KG1 (cell line): ENCODE data around the gene TMEM238L.

Experiments
- DNase-seq: peaks from one replicate; lab custom pipeline; 2025; lab: John Stamatoyannopoulos, UW

Gene TMEM238L

DNA sequence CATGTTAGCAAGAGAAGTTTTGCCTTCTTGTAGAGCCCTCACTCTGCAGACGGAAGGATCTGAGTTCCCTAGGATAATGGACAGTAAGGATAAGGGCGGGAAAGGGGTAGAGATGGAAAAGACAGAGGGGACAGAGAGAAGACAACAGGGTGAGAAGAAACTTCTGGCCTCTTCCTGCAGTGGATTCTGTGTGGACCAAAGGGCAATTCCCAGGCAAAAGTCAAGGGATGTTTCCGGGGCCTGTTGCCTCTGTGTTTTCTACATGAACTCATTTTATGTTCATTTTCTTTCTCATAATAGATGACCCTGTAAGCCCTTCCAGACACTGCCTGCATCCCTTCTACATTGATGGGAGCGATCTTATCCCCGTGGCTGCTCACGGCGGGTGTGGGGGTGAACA lies 647 bp upstream of the TMEM238L start:
- DNase-seq: no peak

DNA sequence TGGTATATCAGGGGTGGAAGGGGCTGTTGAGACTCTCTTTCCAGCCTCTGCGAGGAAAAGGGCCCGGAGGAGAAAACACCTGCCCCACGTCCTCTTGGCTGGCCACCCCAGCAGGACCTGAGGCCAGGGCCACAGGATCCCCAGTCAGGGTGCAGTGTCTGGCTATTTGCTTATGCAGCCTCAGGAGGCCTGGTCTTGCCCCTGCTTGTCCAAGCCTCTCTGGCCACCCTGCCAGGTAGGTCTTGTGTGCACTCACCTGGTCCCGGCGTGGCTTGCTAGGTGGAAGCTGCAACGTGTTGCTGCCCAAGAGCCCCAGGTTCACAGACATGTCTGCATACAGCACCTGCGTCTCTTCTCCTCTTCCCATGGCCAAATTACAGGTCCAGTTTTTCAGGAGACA lies 549 bp downstream of the TMEM238L start:
- DNase-seq: no peak

DNA sequence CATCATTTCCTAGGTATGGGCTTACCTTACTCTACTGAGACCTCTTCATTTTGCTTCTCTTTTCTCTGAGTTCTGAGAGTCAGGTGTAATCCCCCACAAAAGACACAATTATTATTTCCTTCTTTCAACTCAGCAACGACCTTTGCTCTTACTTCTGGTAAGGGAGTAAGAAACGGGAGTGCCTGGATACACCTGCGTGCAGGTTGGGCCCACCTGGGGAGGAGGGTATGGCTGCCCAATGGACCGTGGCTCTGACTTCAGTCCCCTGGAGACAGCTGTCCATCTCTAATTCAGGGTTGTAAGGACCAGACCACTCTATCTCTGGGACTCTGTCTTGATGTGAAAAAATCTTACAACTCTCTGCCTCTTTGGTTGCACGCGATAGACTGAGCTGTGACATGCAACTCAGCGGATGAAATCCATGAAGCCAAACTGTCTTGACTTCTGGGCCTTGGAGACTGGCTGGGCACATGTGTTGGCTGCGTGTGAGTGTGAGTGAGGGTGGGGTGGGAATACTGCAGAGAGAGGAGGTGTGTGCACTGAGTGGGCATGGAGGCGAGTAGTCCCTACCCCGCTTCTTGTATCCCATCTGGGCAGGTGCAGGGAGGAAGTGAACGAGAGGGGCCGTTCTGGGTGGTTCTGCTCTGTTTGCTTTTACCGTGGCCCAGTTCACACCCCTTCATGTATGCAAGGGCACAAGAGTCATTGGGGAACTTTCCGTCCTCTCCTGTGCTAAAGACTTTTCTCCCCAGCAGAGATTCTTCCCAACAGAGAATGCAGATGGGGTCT lies 1.2 kb downstream of the TMEM238L start:
- no peak for DNase-seq

DNA sequence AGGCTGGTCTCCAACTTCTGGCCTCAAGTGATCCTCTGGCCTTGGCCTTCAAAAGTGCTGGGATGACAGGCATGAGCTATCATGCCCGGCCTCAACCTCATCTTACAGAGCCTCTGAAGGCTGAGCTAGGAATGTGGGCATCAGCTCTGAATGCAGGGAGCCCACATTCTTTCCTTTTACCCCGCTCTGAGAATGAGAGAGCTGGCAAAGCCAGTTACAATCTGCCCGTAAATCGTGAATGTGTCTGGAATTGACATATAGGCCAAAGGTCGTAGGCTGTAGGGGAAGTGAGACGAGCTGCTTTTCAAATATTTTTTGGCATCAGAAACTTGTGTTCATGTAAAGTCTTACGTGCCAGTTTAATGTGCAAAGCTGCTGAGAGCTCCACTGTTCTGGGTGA lies 4.5 kb downstream of the TMEM238L start:
- DNase-seq: no peak

GRCh38 chr17:10798910-10799309 lies 5.0 kb downstream of the TMEM238L start:
- DNase-seq: no peak

DNA sequence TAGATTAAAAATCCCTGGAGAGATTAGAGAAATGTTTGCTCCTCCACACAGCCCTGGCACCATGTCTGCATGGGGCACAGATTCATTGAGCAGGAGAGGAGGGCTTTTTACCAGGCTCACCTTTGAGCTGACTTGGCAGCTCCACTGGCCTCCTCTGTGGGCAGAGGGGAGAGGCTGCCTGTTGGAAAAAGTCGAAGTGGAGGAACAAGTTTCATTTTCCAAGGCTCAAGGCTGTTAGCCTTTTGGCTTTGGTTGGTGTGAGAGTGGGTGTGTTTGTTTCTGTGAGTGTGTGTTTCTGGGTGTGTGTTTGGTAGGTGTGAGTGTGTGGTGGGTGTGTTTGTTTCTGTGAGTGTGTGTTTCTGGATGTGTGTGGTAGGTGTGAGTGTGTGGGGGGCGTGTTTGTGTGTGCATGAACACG lies 5.6 kb downstream of the TMEM238L start:
- DNase-seq: no peak

DNA sequence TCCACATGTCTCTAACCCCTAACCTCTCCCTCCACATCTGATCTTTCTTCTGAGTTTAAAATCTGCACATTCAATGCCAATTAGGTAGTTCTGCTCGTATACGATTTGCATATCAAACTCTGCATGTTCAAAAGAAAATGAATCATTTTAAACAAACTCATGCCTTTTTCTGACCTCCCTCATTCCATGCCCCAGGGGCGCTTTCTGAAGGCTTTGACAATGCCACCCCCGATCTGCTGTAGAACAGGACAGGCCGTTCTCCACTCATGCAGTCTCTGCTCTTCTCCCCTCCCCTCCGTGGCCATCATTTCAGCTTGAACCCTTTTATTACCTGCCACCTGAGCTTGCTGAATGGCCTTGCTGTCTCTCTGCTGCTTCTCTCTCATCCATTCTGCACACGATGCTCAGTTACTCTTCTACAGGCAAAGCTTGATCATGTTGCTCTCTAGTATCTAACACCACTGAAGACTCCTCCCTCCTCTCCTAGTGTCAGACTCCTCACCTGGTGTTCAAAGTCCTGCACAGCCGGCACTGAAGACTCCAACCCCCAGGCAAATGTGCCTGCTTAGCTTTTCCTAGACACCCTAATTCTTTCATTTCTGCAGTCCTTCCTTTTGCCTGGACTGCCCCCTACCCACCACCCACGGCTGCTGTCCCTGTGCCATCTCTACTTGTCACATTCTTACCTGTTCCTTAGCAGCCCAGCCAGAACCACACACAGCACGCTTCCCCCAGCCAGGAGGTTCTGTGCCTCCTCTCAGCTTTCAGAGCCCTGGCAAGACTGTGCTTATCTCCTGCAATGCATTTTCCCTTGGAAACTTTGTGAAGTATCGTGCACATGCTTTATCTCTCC lies 6.2 kb downstream of the TMEM238L start:
- no peak for DNase-seq

DNA sequence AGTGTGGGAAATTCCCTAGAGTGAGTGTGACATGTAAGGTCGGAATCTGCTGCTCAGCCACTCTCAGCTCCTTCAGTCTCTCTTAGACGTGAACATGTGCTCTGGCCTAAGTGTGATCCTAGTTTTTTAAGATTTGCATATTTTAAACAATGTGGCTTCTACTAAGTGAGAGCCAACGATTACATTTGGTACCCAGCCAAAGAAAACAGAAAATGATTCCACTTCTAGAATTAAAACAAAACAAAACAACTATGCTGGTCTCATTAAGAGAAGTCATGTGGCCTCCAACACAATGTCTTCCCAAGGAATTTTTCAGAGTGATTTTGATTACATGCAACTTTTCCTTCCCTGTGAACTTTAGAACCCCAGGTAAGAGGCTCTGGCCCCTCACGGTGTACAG lies 10.1 kb downstream of the TMEM238L start:
- no peak for DNase-seq

DNA sequence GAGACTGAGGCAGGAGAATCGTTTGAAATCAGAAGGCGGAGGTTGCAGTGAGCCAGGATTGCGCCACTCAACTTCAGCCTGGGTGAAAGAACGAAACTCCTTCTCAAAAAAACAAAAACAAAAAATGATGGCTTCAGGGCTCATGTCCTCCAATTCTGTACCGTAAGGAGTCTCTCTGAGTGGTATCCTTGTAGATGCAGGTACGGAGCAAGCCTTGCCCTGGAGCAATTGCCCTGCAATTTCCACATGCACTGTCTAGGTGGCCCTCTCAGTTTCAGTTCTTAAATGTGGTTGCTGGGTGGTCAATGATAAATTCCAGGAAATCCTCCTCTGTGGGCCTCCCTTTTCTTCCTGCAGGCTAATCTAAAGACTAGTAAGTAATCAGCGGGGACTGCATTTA lies 10.6 kb downstream of the TMEM238L start:
- no peak for DNase-seq

DNA sequence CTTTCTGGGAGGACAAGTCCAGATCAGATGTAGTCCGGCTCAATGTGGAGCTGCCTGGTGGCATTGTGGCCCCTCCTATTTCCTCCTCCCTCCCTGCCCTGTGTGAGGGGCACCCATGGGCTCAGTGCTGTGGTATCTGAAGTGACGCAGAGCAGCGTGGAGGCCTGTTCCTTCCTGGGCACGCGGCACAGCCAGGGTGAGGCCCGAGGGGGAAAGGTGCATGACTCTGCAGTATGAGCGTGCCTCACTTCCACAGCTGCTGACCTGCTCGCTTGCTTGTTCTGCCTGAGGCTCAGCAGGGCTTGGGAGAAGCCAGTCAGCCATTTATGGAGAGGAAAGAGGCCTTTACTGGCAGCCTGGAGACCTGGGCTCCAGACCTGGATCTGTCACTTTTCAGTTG lies 11.7 kb downstream of the TMEM238L start:
- no peak for DNase-seq

GRCh38 chr17:10790491-10791401 lies 13.2 kb downstream of the TMEM238L start:
- no peak for DNase-seq

DNA sequence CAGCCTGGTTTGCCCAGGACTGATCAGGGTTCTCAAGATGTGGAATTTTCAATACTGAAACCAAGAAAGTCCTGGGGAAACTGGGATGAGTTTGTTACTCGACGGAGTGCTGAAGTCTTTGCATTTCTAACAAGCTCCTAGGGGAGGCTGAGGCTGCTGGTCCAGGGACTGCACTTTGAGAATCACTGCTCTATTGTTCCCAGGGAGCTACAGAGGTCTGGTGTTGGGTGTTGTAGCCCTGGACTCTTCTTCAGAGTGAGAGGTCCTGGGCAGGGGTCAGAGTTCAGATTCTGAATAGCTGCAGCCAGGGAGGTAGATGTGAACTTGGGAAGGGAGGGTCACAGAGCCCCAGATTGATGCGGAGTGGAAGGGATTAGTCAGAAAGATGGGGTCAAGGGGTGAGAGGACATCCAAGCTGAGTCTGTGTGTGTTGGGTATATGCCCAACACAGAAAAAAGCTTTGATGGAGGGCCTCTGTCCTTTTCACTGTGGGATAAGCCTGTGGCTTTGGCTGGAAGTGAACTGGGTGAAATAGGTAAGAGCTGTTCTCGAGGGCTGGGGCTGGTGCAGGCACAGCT lies 14.1 kb downstream of the TMEM238L start:
- no peak for DNase-seq

DNA sequence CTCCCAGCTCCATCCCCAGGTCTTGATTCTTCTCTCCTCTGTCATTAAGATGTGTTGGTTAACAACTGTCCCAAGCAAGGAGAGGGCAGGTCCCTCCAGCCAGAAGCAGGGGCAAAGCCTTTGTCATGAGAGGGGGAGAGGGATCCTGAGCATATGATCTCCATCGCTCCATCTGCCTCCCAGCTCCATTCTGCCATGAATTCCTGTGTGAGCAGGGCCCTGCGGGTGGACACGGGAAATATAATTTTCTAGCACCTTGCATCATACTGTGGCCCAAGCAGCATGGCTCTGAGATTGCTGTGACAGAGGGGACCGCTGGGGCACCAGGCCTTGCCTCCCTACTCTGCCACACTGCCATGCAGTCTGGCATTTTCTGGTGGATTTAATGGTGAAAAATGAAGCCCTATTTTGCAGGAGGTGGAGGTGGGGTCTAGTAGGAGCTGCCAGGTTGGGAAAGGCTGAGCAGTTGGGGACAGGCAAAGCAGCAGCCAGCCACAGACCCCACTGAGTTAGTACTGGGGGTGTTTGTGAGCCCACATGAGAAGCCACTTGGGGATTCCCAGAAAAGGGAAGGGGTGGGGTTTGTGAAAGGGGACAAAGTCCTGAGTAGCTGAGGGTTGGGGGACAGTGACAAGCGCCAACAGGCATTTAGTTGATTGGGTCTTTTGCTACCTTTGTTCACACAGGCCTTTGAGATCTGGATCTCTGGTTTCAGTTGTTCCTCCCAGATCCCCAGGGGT lies 16.4 kb downstream of the TMEM238L start:
- DNase-seq: no peak

- DNase-seq: no peak
Measured at GRCh38 chr17:10785295-10785694, 18.6 kb downstream of the TMEM238L start.

GRCh38 chr17:10779609-10780008 lies 24.3 kb downstream of the TMEM238L start:
- no peak for DNase-seq

- no peak for DNase-seq
Measured at GRCh38 chr17:10777890-10778289, 26.0 kb downstream of the TMEM238L start.

DNA sequence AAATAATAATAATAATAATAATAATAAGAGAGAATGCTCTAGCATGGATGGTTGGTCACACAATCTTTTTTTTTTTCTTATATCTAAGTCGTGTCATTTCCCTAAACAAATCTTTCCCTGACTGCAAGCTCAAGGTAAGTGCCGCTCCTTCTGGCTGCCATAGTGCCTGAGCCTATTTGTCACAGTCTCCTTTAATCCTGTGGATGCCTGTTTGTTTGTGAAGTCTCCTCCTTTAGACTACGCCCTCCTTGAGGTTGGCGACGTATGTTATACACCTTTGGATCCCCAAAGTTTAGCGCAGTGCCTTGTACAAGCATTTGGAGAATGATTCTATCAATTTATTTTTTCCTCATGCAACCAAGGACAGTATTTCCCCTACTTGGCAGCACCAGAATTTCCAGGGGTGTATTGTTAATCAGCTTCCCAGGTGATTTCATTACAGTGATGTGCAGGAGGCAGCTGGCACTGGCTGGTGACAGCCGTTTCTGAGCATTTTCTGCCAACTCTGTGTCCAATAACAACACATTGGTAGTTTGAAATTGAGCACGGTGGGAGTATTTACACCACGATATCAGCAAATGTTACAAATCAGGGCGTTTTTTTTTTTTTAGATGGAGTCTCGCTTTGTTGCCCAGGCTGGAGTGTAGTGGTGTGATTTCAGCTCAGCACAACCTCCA lies 26.6 kb downstream of the TMEM238L start:
- no peak for DNase-seq

DNA sequence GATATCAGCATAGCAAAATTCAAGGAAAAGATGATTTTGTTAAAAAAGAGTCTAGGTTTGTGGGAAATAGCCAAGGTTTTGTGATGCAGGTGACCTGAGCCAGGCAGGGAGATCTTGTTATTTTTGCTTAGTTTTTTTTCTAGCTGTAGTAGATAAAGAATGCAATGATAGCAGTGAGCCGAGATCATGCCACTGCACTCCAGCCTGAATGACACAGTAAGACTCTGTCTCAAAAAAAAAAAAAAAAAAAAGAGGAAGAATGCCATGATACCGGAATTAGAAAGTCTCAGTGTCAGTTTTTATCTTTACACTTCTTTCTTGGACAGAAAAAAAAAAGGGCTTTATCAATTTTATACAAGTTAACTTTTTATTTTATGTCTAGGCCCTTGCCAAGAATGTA lies 27.5 kb downstream of the TMEM238L start:
- no peak for DNase-seq

- DNase-seq: no peak
Measured at GRCh38 chr17:10775740-10776356, 28.1 kb downstream of the TMEM238L start.

DNA sequence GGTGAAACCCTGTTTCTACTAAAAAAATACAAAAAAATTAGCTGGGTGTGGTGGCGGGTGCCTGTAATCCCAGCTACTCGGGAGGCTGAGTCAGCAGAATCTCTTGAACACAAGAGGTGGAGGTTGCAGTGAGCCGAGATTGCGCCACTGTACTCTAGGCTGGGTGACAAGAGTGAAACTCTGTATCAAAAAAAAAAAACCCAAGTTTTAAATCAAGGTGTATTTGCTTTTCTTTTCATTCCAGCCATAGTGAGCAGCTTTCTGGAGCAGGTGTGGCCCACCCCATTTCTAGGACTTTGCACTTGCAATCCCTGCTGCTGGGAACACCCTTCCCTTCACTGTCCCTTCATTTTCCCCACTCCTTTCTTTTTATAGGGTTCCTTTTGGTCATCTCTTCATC lies 28.8 kb downstream of the TMEM238L start:
- no peak for DNase-seq
